ENCODE measurements around the gene PEA15. TPM values are rescaled to one million over a fixed set of nuclear protein-coding genes. Genes with fewer than 3 reads are reported as not detected.

The PEA15 gene
- total and polyA plus RNA-seq, 2 of the 8 experiments (the other 6 are each of a cell fraction or from before 2014, with no cell fraction given): 71.3 to 75.1 TPM

DNA sequence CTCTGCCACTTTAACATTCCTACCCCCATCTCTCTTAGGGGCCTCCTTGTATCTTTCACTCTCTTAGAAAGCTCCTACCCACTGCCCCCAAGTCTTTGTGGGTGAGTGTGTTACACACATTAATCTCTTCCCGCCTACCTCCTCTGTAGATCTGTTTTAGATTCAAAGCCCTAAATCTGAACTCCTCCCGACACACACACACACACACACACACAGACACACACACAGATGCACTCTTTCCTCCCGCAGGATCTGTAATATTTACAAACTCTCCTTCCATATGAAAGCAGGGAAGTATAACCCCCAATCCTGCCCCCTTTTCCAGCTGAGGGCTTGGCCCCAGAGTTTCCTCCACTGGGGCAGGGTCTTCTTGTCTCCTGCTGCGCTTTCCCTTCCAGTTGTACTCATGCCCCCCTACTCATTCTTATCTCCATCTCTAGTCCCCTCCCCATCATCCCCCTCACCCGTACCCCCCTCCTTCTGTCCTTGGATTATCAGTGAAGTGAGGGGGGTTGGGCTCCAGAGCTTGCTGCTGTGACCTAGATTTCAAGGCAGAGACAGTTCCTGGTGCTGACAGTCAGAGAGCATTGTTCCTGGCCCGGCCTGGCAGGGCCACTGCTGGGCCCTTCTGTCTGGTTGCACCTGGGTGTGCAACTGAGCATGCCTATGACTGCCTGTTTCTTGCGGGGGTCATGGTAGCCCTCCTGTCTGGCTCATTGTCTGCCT is 4.3 kb downstream of the PEA15 start (continued):
- TF ChIP-seq, protein P1, sequence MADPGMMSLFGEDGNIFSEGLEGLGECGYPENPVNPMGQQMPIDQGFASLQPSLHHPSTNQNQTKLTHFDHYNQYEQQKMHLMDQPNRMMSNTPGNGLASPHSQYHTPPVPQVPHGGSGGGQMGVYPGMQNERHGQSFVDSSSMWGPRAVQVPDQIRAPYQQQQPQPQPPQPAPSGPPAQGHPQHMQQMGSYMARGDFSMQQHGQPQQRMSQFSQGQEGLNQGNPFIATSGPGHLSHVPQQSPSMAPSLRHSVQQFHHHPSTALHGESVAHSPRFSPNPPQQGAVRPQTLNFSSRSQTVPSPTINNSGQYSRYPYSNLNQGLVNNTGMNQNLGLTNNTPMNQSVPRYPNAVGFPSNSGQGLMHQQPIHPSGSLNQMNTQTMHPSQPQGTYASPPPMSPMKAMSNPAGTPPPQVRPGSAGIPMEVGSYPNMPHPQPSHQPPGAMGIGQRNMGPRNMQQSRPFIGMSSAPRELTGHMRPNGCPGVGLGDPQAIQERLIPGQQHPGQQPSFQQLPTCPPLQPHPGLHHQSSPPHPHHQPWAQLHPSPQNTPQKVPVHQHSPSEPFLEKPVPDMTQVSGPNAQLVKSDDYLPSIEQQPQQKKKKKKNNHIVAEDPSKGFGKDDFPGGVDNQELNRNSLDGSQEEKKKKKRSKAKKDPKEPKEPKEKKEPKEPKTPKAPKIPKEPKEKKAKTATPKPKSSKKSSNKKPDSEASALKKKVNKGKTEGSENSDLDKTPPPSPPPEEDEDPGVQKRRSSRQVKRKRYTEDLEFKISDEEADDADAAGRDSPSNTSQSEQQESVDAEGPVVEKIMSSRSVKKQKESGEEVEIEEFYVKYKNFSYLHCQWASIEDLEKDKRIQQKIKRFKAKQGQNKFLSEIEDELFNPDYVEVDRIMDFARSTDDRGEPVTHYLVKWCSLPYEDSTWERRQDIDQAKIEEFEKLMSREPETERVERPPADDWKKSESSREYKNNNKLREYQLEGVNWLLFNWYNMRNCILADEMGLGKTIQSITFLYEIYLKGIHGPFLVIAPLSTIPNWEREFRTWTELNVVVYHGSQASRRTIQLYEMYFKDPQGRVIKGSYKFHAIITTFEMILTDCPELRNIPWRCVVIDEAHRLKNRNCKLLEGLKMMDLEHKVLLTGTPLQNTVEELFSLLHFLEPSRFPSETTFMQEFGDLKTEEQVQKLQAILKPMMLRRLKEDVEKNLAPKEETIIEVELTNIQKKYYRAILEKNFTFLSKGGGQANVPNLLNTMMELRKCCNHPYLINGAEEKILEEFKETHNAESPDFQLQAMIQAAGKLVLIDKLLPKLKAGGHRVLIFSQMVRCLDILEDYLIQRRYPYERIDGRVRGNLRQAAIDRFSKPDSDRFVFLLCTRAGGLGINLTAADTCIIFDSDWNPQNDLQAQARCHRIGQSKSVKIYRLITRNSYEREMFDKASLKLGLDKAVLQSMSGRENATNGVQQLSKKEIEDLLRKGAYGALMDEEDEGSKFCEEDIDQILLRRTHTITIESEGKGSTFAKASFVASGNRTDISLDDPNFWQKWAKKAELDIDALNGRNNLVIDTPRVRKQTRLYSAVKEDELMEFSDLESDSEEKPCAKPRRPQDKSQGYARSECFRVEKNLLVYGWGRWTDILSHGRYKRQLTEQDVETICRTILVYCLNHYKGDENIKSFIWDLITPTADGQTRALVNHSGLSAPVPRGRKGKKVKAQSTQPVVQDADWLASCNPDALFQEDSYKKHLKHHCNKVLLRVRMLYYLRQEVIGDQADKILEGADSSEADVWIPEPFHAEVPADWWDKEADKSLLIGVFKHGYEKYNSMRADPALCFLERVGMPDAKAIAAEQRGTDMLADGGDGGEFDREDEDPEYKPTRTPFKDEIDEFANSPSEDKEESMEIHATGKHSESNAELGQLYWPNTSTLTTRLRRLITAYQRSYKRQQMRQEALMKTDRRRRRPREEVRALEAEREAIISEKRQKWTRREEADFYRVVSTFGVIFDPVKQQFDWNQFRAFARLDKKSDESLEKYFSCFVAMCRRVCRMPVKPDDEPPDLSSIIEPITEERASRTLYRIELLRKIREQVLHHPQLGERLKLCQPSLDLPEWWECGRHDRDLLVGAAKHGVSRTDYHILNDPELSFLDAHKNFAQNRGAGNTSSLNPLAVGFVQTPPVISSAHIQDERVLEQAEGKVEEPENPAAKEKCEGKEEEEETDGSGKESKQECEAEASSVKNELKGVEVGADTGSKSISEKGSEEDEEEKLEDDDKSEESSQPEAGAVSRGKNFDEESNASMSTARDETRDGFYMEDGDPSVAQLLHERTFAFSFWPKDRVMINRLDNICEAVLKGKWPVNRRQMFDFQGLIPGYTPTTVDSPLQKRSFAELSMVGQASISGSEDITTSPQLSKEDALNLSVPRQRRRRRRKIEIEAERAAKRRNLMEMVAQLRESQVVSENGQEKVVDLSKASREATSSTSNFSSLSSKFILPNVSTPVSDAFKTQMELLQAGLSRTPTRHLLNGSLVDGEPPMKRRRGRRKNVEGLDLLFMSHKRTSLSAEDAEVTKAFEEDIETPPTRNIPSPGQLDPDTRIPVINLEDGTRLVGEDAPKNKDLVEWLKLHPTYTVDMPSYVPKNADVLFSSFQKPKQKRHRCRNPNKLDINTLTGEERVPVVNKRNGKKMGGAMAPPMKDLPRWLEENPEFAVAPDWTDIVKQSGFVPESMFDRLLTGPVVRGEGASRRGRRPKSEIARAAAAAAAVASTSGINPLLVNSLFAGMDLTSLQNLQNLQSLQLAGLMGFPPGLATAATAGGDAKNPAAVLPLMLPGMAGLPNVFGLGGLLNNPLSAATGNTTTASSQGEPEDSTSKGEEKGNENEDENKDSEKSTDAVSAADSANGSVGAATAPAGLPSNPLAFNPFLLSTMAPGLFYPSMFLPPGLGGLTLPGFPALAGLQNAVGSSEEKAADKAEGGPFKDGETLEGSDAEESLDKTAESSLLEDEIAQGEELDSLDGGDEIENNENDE (IDR thresholded peaks at IDR 0.05; ENCODE audit: insufficient replicate concordance, low read length): no peak
